ENCODE measurements around the gene SLC16A3. TPM values are rescaled to one million over a fixed set of nuclear protein-coding genes. Genes with fewer than 3 reads are reported as not detected.
"Not testable (repeated sequence)": the region's sequence is repeated elsewhere in the genome, so short reads cannot be mapped to it uniquely, and the experiment has no call there.

The SLC16A3 gene
- total RNA-seq, 1 experiment from 2014 or later = 249 TPM

- no peak overlapping the region for H3K27ac ChIP-seq
- peaks cover 100% of the 10 kb centered on the region for H3K36me3 ChIP-seq
- H3K27me3 ChIP-seq (replicated peaks) = no peaks in the 10 kb centered on the region
- no peak overlapping the region for H3K4me3 ChIP-seq
- no peak for DNase-seq (ENCODE audit: low read depth in 1 of 2, low spot score in 2 of 2)
- peaks cover 12% of the 10 kb centered on the region for H3K4me1 ChIP-seq (replicated peaks)
- H3K9me3 ChIP-seq (replicated peaks) = no peaks in the 10 kb centered on the region
Measured at GRCh38 chr17:82247856-82248671, 19.2 kb downstream of the SLC16A3 start.

- Histone ChIP-seq H3K36me3 (peaks cover 95% of the 10 kb centered on the region), H3K4me1 (replicated peaks) (peaks cover 12% of the 10 kb centered on the region), H3K9me3 (replicated peaks) (no peaks in the 10 kb centered on the region), H3K27me3 (replicated peaks) (no peaks in the 10 kb centered on the region), H3K27ac (no peak overlapping the region), H3K4me3 (no peak overlapping the region)
- DNase-seq (ENCODE audit: low read depth in 1 of 2, low spot score in 2 of 2) = peak in 1 of 2 experiments; percentile 58
Measured at GRCh38 chr17:82248815-82249674, 20.2 kb downstream of the SLC16A3 start.

GRCh38 chr17:82249896-82250581, 21.2 kb downstream of the SLC16A3 start:
- DNase-seq (ENCODE audit: low read depth in 1 of 2, low spot score in 2 of 2) = no peak
- Histone ChIP-seq H3K27me3 (replicated peaks) (no peaks in the 10 kb centered on the region), H3K4me3 (no peak overlapping the region), H3K36me3 (peaks cover 86% of the 10 kb centered on the region), H3K4me1 (replicated peaks) (peaks cover 12% of the 10 kb centered on the region), H3K9me3 (replicated peaks) (no peaks in the 10 kb centered on the region), H3K27ac (no peak overlapping the region)

DNA sequence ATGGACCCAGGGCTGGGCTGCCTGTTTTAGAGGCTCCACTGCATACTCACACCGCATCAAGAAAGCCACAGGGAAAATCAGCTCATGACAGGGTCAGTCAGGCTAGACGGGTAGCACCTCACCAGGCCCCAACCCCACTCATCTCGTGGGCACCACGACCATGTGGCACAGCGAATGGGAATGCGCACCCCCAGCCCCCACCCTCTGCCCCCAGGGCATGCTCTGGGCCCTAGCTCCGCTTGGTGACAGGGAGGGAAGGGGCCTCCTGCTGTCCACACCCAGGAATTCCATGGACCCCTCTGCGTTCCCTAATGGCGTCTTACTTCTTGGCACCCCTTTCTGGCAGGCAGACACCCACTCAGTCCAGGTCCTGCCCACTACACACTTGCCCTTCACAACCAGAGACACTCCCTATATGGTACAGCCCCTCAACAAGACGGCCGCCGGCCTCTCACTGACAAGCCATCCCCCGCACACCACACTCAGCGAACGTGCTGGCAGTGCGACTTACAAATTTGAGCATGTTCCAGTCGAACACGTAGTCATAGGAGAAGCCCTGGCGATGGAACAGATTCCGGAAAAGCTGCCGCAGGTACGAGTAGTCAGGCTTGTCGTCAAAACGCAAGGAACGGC, 22.1 kb downstream of the SLC16A3 start:
- no peak overlapping the region for H3K27ac ChIP-seq
- peaks cover 86% of the 10 kb centered on the region for H3K36me3 ChIP-seq
- 0 out of 2 replicates have a peak, but pooled peaks cover 2% of the 10 kb centered on the region for H3K9me3 ChIP-seq (replicated peaks)
- DNase-seq (ENCODE audit: low read depth in 1 of 2, low spot score in 2 of 2) = no peak
- peaks cover 12% of the 10 kb centered on the region for H3K4me1 ChIP-seq (replicated peaks)
- H3K27me3 ChIP-seq (replicated peaks) = no peaks in the 10 kb centered on the region
- no peak overlapping the region for H3K4me3 ChIP-seq

- H3K4me1 ChIP-seq (replicated peaks) = no peaks in the 10 kb centered on the region
- H3K9me3 ChIP-seq (replicated peaks) = 0 out of 2 replicates have a peak, but pooled peaks cover 2% of the 10 kb centered on the region
- H3K27me3 ChIP-seq (replicated peaks) = no peaks in the 10 kb centered on the region
- no peak overlapping the region for H3K4me3 ChIP-seq
- no peak for DNase-seq (ENCODE audit: low read depth in 1 of 2, low spot score in 2 of 2)
- peaks cover 86% of the 10 kb centered on the region for H3K36me3 ChIP-seq
- H3K27ac ChIP-seq = no peak overlapping the region
Measured at GRCh38 chr17:82252511-82253178, 23.8 kb downstream of the SLC16A3 start.

DNA sequence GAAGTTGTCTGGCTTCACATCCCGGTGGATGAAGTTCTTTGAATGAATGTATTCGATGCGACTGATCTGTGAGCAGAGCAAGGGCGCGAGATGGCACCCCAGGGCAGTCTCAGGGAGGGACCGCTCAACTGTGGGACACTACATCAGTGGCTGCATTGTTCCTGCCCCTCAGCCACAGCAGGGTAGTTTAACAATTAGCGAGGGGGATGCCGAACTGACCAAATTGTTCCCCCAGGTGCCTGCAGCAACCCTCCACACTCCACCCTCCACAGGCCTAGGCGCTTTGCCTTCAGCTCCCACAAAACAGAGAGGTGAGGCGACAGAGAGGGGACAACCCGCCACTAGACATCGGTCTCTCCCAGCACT, 24.3 kb downstream of the SLC16A3 start:
- Histone ChIP-seq H3K27ac (no peak overlapping the region), H3K9me3 (replicated peaks) (0 out of 2 replicates have a peak, but pooled peaks cover 2% of the 10 kb centered on the region), H3K36me3 (peaks cover 84% of the 10 kb centered on the region), H3K4me3 (no peak overlapping the region), H3K4me1 (replicated peaks) (no peaks in the 10 kb centered on the region), H3K27me3 (replicated peaks) (no peaks in the 10 kb centered on the region)
- DNase-seq (ENCODE audit: low read depth in 1 of 2, low spot score in 2 of 2) = no peak

GRCh38 chr17:82254096-82254495, 25.3 kb downstream of the SLC16A3 start:
- H3K4me1 ChIP-seq (replicated peaks); H3K4me3 ChIP-seq; H3K27ac ChIP-seq; H3K27me3 ChIP-seq (replicated peaks); DNase-seq (ENCODE audit: low read depth in 1 of 2, low spot score in 2 of 2); H3K9me3 ChIP-seq (replicated peaks): not testable (repeated sequence)
- peaks cover 84% of the 10 kb centered on the region for H3K36me3 ChIP-seq

GRCh38 chr17:82254746-82255145, 25.9 kb downstream of the SLC16A3 start:
- H3K36me3 ChIP-seq = peaks cover 84% of the 10 kb centered on the region
- not testable (repeated sequence) for H3K27ac ChIP-seq; H3K4me1 ChIP-seq (replicated peaks); DNase-seq (ENCODE audit: low read depth in 1 of 2, low spot score in 2 of 2); H3K4me3 ChIP-seq; H3K27me3 ChIP-seq (replicated peaks); H3K9me3 ChIP-seq (replicated peaks)

- Histone ChIP-seq H3K4me3 (no peak overlapping the region), H3K4me1 (replicated peaks) (no peaks in the 10 kb centered on the region), H3K36me3 (peaks cover 77% of the 10 kb centered on the region), H3K9me3 (replicated peaks) (0 out of 2 replicates have a peak, but pooled peaks cover 2% of the 10 kb centered on the region), H3K27ac (no peak overlapping the region), H3K27me3 (replicated peaks) (no peaks in the 10 kb centered on the region)
- DNase-seq (ENCODE audit: low read depth in 1 of 2, low spot score in 2 of 2) = no peak
Measured at GRCh38 chr17:82255402-82255972, 26.6 kb downstream of the SLC16A3 start.

DNA sequence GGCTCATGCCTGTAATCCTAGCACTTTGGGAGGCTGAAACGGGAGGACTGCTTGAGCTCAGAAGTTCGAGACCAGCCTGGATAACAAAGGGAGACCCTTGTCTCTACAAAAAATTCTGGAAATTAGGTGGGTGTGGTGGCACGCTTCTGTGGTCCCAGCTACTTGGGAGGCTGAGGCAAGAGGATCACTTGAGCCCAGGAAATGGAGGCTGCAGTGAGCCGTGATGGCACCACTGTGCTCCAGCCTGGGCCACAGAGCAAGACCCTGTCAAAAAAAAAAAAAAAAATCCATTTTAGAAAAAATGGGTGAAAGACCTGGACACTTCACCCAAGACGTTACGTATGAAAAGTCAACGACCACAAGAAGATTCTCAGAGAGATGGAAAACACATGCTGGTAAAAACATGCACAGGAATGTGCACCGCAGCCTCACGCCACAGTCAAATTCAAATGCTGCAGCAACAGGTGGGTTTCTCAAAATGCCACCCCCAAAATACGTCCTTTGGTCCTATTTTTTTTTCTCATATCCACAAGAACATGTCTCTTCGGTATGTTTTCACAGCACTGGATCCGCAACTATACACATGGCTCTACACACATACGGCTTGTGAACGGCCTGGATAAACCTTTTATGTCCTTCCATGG, 27.5 kb downstream of the SLC16A3 start:
- Histone ChIP-seq H3K36me3 (peaks cover 76% of the 10 kb centered on the region), H3K4me1 (replicated peaks) (no peaks in the 10 kb centered on the region), H3K9me3 (replicated peaks) (0 out of 2 replicates have a peak, but pooled peaks cover 2% of the 10 kb centered on the region), H3K27me3 (replicated peaks) (no peaks in the 10 kb centered on the region), H3K27ac (no peak overlapping the region), H3K4me3 (no peak overlapping the region)
- DNase-seq (ENCODE audit: low read depth in 1 of 2, low spot score in 2 of 2) = no peak

GRCh38 chr17:82257473-82257872, 28.6 kb downstream of the SLC16A3 start:
- Histone ChIP-seq H3K36me3 (peaks cover 76% of the 10 kb centered on the region), H3K27me3 (replicated peaks) (no peaks in the 10 kb centered on the region), H3K4me1 (replicated peaks) (no peaks in the 10 kb centered on the region), H3K9me3 (replicated peaks) (0 out of 2 replicates have a peak, but pooled peaks cover 2% of the 10 kb centered on the region), H3K4me3 (no peak overlapping the region), H3K27ac (no peak overlapping the region)
- DNase-seq (ENCODE audit: low read depth in 1 of 2, low spot score in 2 of 2) = peak; percentile 64 to 74

DNA sequence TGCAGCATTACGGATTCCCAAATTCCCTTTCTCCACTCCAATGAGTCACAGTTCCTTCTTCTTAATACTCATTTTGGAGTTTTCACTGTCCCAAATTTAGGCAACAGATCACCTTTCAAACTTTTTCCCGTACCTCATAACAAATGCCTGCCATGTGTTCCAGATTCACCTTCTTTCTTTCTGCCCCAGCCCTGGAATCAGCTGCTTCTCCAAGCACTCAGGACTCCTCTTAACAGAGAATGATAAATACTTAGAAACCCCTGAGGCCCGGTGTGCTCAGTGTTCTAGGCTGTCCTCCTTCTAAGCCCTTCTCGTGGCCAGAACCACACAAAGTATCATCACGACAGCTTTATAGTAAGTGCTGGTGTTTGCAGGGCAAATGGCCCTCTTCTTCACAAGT, 29.7 kb downstream of the SLC16A3 start:
- Histone ChIP-seq H3K27me3 (replicated peaks) (no peaks in the 10 kb centered on the region), H3K4me1 (replicated peaks) (no peaks in the 10 kb centered on the region), H3K36me3 (peaks cover 76% of the 10 kb centered on the region), H3K9me3 (replicated peaks) (0 out of 2 replicates have a peak, but pooled peaks cover 2% of the 10 kb centered on the region), H3K27ac (no peak overlapping the region), H3K4me3 (no peak overlapping the region)
- DNase-seq (ENCODE audit: low read depth in 1 of 2, low spot score in 2 of 2) = no peak

Data from SJSA1 (cell line).